Measurements from ENCODE around the gene PDLIM4. TPM values are rescaled to one million over a fixed set of nuclear protein-coding genes. Genes with fewer than 3 reads are reported as not detected.

Gene PDLIM4
- total RNA-seq, 2 experiments from 2014 or later, result not detected

DNA sequence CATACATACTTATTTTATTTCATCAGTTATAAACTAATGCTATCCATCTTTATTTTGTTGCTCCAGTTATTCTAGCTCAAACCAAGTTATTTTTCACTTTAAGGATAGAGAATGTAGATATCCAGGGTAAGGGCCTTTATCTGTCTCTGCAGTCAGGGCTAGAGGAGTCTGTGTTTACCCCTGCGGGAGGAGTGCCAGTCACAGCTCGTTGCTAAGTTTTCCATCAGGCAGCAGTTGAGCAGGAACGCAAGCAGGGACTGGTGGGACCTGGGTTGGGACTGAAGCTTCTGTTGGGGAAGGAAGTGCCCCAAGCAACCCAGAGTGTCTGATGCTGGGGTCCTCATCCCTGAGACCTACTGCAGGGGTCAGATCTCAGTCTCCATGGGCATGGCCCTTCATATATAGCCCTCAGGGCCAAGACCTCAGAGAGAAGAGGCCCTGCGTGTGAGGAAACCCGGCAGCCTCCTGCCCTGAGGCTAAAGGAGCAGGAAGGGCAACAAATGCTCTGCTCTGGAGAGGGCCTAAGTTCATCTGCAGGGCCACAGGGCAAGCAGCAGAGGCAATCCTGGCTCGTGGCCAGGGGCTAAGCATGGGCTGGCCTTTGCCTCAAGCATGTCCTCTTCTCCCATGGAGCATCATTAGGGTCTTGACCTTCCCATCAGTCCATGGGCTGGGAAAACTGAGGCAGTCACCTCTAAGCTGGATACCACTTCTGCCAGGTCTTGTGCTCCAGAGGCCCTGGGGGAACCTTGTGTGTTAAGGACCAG lies 43.3 kb downstream of the PDLIM4 start:
- intact Hi-C loops (cut with micrococcal nuclease), result no loop called here
- TF ChIP-seq, protein P1, sequence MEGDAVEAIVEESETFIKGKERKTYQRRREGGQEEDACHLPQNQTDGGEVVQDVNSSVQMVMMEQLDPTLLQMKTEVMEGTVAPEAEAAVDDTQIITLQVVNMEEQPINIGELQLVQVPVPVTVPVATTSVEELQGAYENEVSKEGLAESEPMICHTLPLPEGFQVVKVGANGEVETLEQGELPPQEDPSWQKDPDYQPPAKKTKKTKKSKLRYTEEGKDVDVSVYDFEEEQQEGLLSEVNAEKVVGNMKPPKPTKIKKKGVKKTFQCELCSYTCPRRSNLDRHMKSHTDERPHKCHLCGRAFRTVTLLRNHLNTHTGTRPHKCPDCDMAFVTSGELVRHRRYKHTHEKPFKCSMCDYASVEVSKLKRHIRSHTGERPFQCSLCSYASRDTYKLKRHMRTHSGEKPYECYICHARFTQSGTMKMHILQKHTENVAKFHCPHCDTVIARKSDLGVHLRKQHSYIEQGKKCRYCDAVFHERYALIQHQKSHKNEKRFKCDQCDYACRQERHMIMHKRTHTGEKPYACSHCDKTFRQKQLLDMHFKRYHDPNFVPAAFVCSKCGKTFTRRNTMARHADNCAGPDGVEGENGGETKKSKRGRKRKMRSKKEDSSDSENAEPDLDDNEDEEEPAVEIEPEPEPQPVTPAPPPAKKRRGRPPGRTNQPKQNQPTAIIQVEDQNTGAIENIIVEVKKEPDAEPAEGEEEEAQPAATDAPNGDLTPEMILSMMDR (IDR thresholded peaks at IDR 0.05), result no peak
- peaks cover 6% of the 10 kb centered on the region for H3K9me3 Mint-ChIP-seq
- peaks cover 16% of the 10 kb centered on the region for H3K36me3 Mint-ChIP-seq (ENCODE audit: low read depth)
- peaks cover 7% of the 10 kb centered on the region for H3K4me1 Mint-ChIP-seq (ENCODE audit: low read depth)
- ChIA-PET CTCF (no interaction called here), POLR2A (no interaction called here)
- DNase-seq (no peak), ATAC-seq (no peak)
- no peak overlapping the region for H3K27ac Mint-ChIP-seq
- H3K4me3 Mint-ChIP-seq, result no peak overlapping the region
- no peaks in the 10 kb centered on the region for H3K27me3 Mint-ChIP-seq

- Mint-ChIP-seq H3K27ac (no peak overlapping the region), H3K36me3 (ENCODE audit: low read depth) (peaks cover 16% of the 10 kb centered on the region), H3K4me3 (no peak overlapping the region), H3K4me1 (ENCODE audit: low read depth) (peaks cover 3% of the 10 kb centered on the region), H3K9me3 (peaks cover 6% of the 10 kb centered on the region), H3K27me3 (no peaks in the 10 kb centered on the region)
- ChIA-PET CTCF (no interaction called here), POLR2A (interaction anchor here (2.3 kb wide), 1 partner anchor 8 kb away, joined by 8 read pairs; the partner anchor contains the start of gene SLC22A4)
- ATAC-seq (no peak), DNase-seq (no peak)
- TF ChIP-seq, protein P1 (IDR thresholded peaks at IDR 0.05), result no peak
- intact Hi-C loops (cut with micrococcal nuclease), result no loop called here
Observed at GRCh38 chr5:132301344-132302271, 44.1 kb downstream of the PDLIM4 start.

- H3K9me3 Mint-ChIP-seq, result peaks cover 6% of the 10 kb centered on the region
- peaks cover 3% of the 10 kb centered on the region for H3K4me1 Mint-ChIP-seq (ENCODE audit: low read depth)
- ChIA-PET POLR2A (interaction anchor here (2.3 kb wide), 1 partner anchor 8 kb away, joined by 8 read pairs; the partner anchor contains the start of gene SLC22A4), CTCF (no interaction called here)
- no peak overlapping the region for H3K27ac Mint-ChIP-seq
- H3K27me3 Mint-ChIP-seq, result no peaks in the 10 kb centered on the region
- TF ChIP-seq, protein P1 (IDR thresholded peaks at IDR 0.05), result no peak
- ATAC-seq (no peak), DNase-seq (no peak)
- H3K4me3 Mint-ChIP-seq, result no peak overlapping the region
- intact Hi-C loops (cut with micrococcal nuclease), result no loop called here
- H3K36me3 Mint-ChIP-seq (ENCODE audit: low read depth), result peaks cover 16% of the 10 kb centered on the region
Observed at GRCh38 chr5:132302413-132302812, 44.9 kb downstream of the PDLIM4 start.

DNA sequence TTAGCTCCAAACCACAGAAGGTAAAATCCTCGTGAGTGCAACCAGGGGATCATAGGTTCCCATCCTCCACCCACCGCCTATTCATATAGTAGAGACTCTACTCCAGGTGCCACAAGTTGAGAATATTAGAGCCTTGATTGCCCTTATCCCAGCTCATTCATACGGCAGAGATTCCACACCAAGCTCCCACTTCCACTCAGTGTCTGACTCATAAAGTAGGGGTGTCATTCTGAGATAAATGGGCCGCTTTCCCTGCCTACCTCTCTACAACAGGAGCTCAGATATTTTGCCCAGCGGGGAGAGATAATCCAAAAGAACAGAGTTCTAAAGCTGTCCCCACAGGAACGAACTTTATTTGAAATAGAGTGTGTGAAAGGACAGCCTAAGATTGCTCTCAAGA lies 46.1 kb downstream of the PDLIM4 start:
- H3K4me1 Mint-ChIP-seq (ENCODE audit: low read depth), result no peaks in the 10 kb centered on the region
- no peak for DNase-seq
- H3K36me3 Mint-ChIP-seq (ENCODE audit: low read depth), result peaks cover 16% of the 10 kb centered on the region
- H3K4me3 Mint-ChIP-seq, result no peak overlapping the region
- H3K27ac Mint-ChIP-seq, result no peak overlapping the region
- H3K9me3 Mint-ChIP-seq, result peaks cover 6% of the 10 kb centered on the region
- no peaks in the 10 kb centered on the region for H3K27me3 Mint-ChIP-seq
- intact Hi-C loops (cut with micrococcal nuclease), result no loop called here
- POLR2A ChIA-PET, result interaction anchor here (1.0 to 2.3 kb wide), 2 partner anchors 10 to 11 kb away, joined by 3 to 8 read pairs; partner anchors contain the start of gene SLC22A4
- CTCF ChIA-PET, result interaction anchor here (0.9 to 1.7 kb wide), 5 partner anchors 10 to 306 kb away, joined by 3 to 5 read pairs (median 3); partner anchors contain the start of gene SLC22A4
- TF ChIP-seq, protein P1 (IDR thresholded peaks at IDR 0.05), result no peak
- no peak for ATAC-seq

Measured in activated CD8-positive, alpha-beta T cell treated with anti-CD3 and anti-CD28 coated beads for 36 hours (primary cell).